Activated naive CD8-positive, alpha-beta T cell treated with anti-CD3 and anti-CD28 coated beads for 36 hours (primary cell): ENCODE results near the gene SPRED2. TPM values are rescaled to one million over a fixed set of nuclear protein-coding genes. Genes with fewer than 3 reads are reported as not detected.

Source experiments
- DNase-seq: peaks from one replicate; pipeline ENCODE4 v3.0.0; 2021
- H3K27ac Mint-ChIP-seq: one replicate; pipeline ENCODE4 v1.8.0; 2022; ENCODE audit warnings: mild to moderate bottlenecking, moderate library complexity, mixed read lengths
- H3K27me3 Mint-ChIP-seq: one replicate; pipeline ENCODE4 v1.8.0; 2022; ENCODE audit warnings: mild to moderate bottlenecking, mixed read lengths
- H3K36me3 Mint-ChIP-seq: one replicate; pipeline ENCODE4 v1.8.0; 2021; ENCODE audit warnings: mild to moderate bottlenecking, mixed read lengths
- H3K4me1 Mint-ChIP-seq: one replicate; pipeline ENCODE4 v1.8.0; 2021; ENCODE audit warnings: mixed read lengths
- H3K4me3 Mint-ChIP-seq: one replicate; pipeline ENCODE4 v1.8.0; 2022; ENCODE audit warnings: mild to moderate bottlenecking, moderate library complexity, mixed read lengths
- H3K9me3 Mint-ChIP-seq: one replicate; pipeline ENCODE4 v1.8.0; 2022; ENCODE audit warnings: mixed read lengths
- total RNA-seq, 2 experiments: library from RNA; stranded (reverse); gene quantifications; one replicate each; pipeline ENCODE4 v1.2.3, GENCODE V29; 2021

SPRED2 gene
- total RNA-seq, 2 experiments from 2014 or later, result 9.5 to 9.7 TPM

DNA sequence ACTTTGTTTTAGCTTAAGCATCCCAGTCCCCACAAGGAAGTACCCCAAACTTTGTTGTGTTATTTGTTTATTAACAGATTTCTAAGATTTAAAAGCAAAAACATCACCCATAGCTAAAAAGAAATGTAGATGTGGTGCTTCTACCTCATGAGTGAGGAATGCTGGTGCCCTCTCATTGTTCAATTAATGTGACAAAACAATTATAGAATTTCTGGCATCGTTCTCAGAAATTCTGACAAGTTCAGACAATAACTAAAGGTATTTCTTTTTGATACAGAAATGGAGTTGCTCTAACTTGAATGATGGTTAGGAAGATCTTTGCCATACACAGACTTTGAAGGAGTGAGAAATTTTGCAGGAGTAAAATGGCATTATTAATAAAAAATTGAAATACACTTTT lies 42.9 kb downstream of the SPRED2 start:
- no peaks in the 10 kb centered on the region for H3K36me3 Mint-ChIP-seq
- H3K4me1 Mint-ChIP-seq, result peaks cover 26% of the 10 kb centered on the region
- no peak overlapping the region for H3K4me3 Mint-ChIP-seq
- H3K9me3 Mint-ChIP-seq, result no peaks in the 10 kb centered on the region
- peaks cover 42% of the 10 kb centered on the region for H3K27me3 Mint-ChIP-seq
- DNase-seq, result no peak
- no peak overlapping the region for H3K27ac Mint-ChIP-seq

DNA sequence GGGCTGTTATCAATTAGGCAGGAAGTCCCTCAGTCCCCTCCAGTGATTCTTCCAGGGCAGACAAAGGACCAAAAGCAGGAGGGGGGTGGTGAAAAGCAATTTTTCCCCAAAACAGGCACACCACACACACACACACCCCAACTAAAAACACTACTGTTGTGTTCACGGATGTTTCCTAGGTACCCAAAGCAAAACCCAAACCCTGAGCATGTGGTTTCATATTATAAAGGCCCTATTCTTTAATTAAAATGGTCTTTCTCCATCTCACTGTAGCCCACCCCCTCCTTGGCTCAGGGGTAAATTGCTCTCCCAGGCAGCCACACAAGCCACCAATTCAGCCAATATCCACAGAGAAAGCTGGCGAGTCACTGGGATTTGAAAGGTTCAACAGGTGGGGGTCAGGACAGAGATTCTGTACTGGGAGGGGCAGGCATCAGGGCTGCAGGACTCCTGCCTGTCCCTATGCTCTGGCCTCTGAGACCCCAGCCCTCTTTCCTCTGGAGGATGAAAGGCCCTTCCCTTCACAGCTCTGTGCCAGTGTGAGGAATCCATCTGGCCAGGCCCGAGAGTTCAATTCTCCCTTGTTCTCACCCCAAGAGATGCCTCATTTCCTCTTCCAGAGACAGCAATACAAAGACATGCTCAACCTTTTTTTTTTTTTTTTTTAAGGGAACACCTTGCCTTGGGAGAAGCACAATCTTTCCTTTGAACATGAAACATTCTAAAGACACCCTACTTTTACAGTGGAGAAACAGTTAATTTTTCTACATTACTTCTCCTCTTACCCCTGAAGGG lies 43.6 kb downstream of the SPRED2 start:
- Mint-ChIP-seq H3K27me3 (peaks cover 40% of the 10 kb centered on the region), H3K36me3 (no peaks in the 10 kb centered on the region), H3K4me3 (no peak overlapping the region)

DNA sequence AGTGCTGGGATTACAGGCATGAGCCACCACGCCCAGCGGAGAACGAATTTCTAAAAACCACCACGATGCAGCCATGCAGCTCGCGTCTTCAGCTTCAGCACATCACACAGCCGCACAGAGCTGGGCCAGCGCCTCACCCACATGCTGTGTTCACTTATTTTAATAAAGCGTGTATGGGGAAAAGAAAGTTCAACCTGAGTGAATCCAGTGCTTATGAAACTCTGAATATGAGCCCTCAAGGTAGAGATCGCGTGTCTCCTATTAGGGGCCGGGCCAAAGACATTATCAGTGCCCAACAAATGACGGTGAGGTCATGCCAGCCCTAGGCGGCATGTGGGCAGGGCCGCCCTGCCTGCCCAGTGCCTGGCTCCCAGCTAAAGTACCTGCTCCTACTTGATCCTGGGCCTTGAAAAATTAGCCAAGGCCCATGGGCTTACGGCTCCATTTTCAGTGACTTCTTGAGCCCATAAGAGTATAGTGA lies 44.3 kb downstream of the SPRED2 start:
- Mint-ChIP-seq H3K36me3 (no peaks in the 10 kb centered on the region), H3K27ac (no peak overlapping the region), H3K4me1 (peaks cover 38% of the 10 kb centered on the region), H3K9me3 (no peaks in the 10 kb centered on the region), H3K4me3 (no peak overlapping the region), H3K27me3 (peaks cover 42% of the 10 kb centered on the region)
- DNase-seq, result no peak

More for the DNA sequence above, 43.6 kb downstream of the SPRED2 start:
- no peaks in the 10 kb centered on the region for H3K9me3 Mint-ChIP-seq
- DNase-seq, result no peak
- peaks cover 31% of the 10 kb centered on the region for H3K4me1 Mint-ChIP-seq
- H3K27ac Mint-ChIP-seq, result no peak overlapping the region

DNA sequence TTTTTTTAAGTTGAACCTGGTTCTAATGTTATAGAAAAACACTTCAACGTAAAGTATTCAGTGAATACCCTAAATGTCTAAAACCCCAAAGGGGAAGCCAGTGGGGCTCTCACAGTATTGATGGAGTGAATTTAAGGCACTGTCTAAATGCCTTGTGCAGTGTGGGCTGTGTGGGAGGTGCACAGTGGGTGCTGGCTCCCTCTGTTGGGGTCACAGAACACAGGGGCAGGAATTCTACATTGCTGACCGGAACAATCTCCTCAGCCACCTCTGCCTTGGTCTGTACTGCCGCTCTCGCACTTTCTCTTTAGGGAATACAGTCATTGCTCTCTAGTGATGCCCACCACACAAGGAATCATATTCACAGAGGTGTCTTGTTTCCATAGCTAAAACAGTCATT lies 45.4 kb downstream of the SPRED2 start:
- no peak overlapping the region for H3K27ac Mint-ChIP-seq
- H3K4me1 Mint-ChIP-seq, result peaks cover 48% of the 10 kb centered on the region
- no peaks in the 10 kb centered on the region for H3K9me3 Mint-ChIP-seq
- no peak overlapping the region for H3K4me3 Mint-ChIP-seq
- peaks cover 38% of the 10 kb centered on the region for H3K27me3 Mint-ChIP-seq
- H3K36me3 Mint-ChIP-seq, result no peaks in the 10 kb centered on the region
- no peak for DNase-seq

DNA sequence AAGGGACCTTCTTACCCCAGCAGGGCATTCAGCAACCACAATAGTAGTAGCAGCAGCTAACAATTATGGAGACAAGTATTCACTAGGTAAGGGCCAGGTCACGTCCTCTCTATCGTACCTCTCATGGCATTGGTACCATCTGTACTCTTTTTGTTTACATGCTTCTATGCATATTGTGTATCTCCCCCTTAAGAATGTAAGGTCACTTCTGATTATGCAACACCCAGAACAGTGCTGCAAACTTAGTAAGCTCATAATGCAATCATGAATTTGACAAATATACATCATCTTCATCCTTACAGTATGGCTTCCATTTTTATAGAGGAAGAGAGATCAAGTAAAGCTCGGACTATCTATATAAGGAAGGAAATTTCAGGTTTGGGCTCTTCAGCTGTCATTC lies 46.1 kb downstream of the SPRED2 start:
- Mint-ChIP-seq H3K4me3 (no peak overlapping the region), H3K27me3 (peaks cover 43% of the 10 kb centered on the region), H3K4me1 (peaks cover 54% of the 10 kb centered on the region), H3K9me3 (no peaks in the 10 kb centered on the region), H3K36me3 (no peaks in the 10 kb centered on the region), H3K27ac (no peak overlapping the region)
- no peak for DNase-seq

DNA sequence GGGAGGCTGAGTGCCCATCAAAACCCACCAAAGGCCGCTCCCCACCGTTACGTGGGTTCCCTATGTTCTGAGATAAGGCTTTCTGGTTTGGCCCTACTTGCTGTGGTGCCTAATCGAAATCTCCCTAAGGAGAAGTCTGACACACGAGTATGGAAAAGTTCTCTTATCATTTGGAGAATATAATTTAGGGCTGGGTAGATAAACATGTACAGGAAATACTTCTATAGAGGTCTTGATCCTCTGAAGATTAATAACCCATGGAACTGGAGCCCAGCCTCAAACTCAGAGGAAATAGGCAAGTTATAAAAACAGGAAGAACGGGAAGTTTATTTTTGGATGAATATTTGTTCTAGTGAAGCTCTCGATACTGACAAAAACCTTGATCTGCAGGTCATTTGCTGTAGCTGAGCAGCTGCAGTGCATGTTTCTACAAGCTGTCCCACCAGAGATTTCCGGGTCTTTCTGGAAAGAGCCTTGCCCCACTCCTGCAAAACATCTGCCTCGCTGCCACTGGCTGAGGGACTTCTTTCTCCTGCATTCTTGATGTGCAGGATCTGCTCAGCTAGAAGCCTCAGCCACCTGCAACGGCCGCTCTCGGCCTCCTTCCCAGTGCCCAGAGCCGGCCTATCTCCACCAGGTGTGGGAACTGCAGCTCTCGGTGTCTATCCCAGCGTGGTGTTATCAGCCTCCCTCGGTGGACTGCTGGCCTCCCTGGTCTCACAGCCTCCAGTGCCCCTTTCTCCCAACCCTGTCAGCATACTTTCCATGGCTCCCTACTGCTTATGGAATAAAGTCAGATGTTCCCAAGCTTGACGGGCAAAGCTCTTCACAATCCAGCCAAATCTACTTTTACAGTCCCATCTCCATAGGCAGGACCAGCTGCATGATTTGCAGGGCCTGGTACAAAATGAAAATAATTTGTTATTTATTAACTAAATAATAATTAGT lies 48.6 kb downstream of the SPRED2 start:
- no peaks in the 10 kb centered on the region for H3K9me3 Mint-ChIP-seq
- no peaks in the 10 kb centered on the region for H3K36me3 Mint-ChIP-seq
- peaks cover 47% of the 10 kb centered on the region for H3K4me1 Mint-ChIP-seq
- H3K27me3 Mint-ChIP-seq, result peaks cover 43% of the 10 kb centered on the region
- H3K4me3 Mint-ChIP-seq, result no peak overlapping the region
- H3K27ac Mint-ChIP-seq, result no peak overlapping the region
- no peak for DNase-seq

DNA sequence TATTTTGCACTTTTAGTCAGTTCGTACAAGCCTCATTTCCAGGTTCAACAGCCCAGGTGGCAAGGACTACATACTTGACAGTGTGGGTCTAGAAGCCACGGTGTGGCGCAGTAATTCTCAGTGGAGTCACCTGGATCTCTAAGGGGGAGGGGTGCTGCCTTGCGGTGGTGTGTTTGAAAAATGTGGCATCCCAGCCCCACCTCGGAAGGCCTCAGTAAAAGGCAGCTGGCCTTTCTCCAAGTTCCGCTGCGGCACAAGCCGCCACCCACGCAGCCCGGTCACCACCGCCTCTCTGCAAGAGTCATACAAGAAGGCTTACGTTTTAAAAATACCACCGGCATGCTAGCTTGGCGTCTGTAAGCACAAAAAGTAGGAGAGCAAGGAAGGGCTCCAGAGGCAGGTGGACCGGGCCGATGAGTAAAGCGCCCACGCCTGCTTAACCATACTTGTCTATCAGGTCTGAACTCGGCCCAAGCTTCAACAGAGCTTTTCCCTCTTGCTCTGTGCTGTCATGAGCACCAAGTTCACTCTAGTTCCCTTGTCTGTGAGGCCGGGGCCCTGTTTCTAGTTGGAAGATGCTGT lies 49.5 kb downstream of the SPRED2 start:
- Mint-ChIP-seq H3K27me3 (peaks cover 51% of the 10 kb centered on the region), H3K4me3 (peak overlapping the region; percentile 32)

DNA sequence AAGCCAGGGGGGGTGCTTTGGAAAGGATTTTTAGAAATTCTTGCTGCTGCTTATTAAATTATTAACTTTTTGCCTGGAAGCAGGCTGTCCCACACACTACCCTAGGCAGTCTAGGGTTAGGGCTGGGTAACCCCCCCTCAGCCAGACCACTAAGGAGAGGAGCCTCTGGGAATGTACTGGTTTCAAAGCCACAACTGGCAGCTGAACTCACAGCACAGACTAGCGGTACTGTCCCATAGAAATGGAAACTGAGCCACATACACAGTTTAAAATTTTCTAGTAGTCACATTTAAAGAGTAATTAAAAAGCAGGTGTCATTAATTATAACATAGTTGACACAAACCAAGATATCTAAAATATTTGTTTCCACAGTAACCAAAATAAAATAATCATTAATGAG lies 50.1 kb downstream of the SPRED2 start:
- Mint-ChIP-seq H3K36me3 (no peaks in the 10 kb centered on the region), H3K27ac (no peak overlapping the region), H3K27me3 (peaks cover 56% of the 10 kb centered on the region), H3K4me1 (peaks cover 53% of the 10 kb centered on the region), H3K4me3 (no peak overlapping the region), H3K9me3 (no peaks in the 10 kb centered on the region)
- DNase-seq, result no peak

More for the DNA sequence above, 49.5 kb downstream of the SPRED2 start:
- Mint-ChIP-seq H3K36me3 (no peaks in the 10 kb centered on the region), H3K27ac (peak overlapping the region; percentile 78), H3K4me1 (peaks cover 48% of the 10 kb centered on the region), H3K9me3 (no peaks in the 10 kb centered on the region)
- DNase-seq, result peak; percentile 93

DNA sequence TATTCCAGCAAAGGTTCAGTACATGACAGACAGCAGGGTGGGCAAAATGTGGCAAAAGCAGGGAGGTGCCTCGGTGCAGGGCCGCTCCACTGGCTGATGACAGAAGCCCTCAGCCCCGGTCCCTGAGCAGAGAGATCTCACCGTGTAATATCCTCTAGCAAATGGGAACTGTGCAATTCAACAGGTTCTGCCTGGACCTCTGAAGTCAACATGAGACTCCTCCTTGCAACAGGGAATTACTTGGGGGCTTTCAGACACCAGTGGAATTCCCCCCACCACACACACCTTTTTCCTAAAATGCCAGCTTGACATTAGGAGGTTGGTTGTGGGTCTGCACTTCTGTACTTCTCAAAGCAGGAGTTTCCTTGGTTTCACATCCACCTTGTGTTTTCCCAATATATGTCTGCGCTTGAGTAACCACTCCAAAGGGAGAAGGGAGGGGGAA lies 50.8 kb downstream of the SPRED2 start:
- Mint-ChIP-seq H3K9me3 (no peaks in the 10 kb centered on the region), H3K4me1 (peaks cover 54% of the 10 kb centered on the region), H3K36me3 (no peaks in the 10 kb centered on the region), H3K27ac (no peak overlapping the region), H3K27me3 (peaks cover 63% of the 10 kb centered on the region), H3K4me3 (peak overlapping the region; percentile 26)
- DNase-seq, result no peak

DNA sequence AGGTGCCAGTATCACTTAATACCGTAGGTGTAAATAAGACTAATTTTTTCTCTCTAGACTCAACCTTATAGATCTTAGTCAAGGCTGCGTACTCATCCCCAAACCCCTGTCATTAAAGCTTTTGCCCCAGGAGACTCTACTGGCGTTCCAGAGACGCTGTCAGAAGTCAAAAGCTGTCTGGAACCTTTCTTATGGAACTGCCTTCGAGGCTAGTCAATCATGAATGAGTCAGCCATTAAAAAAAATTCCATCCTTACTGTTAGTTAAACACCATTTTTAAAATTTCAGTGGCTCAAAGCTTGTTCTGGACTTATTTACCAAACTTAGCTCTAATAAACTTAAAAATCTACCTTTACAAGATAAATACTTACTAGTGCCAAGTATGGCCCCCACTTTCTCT lies 52.1 kb downstream of the SPRED2 start:
- Mint-ChIP-seq H3K27ac (no peak overlapping the region), H3K4me3 (no peak overlapping the region), H3K27me3 (peaks cover 68% of the 10 kb centered on the region)

DNA sequence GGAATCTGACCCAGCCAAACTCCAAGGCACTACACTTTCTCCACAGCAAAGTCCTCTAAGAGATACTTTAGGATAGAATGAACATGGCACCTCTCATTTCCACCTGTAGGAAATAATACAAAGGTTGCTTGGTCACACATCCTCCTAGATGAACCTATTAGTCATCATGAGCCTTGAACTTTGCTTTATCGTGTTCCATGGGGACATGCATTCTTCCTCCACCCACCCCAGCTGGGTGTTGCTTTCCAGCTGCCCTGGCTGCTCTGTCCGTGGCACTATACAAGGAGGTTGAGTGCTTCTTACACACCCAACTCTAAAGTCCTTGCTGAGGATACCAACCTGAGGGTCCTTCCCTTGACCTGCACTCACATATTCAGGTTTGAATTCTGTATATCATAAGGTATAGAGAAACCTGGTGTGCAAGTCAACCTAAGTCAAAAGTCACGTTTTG lies 52.7 kb downstream of the SPRED2 start:
- no peak for DNase-seq
- H3K36me3 Mint-ChIP-seq, result no peaks in the 10 kb centered on the region
- no peaks in the 10 kb centered on the region for H3K9me3 Mint-ChIP-seq
- no peak overlapping the region for H3K27ac Mint-ChIP-seq
- H3K27me3 Mint-ChIP-seq, result peaks cover 67% of the 10 kb centered on the region
- peaks cover 52% of the 10 kb centered on the region for H3K4me1 Mint-ChIP-seq
- H3K4me3 Mint-ChIP-seq, result no peak overlapping the region

More for the DNA sequence above, 52.1 kb downstream of the SPRED2 start:
- peaks cover 51% of the 10 kb centered on the region for H3K4me1 Mint-ChIP-seq
- no peaks in the 10 kb centered on the region for H3K36me3 Mint-ChIP-seq
- H3K9me3 Mint-ChIP-seq, result no peaks in the 10 kb centered on the region
- DNase-seq, result no peak

DNA sequence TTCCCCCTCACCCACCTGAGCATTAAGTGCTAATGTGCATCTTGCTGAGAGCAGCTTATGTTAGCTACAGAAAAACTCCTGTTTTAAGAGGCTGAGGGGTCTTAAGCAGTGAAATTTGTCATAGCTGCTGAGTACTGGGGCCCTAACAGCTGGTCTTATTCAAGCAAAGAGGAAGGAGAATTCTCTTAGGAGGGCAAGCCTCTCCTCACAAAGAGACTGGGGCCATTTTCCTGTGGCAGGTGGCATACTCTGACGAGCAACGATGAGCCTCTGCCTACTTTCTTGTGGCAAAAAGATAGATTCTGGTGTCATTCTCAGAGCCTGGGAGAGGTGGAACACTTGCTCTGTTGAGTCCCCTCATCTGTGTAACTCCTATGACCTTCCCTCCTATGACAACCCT lies 53.2 kb downstream of the SPRED2 start:
- no peak overlapping the region for H3K4me3 Mint-ChIP-seq
- DNase-seq, result no peak
- H3K4me1 Mint-ChIP-seq, result peaks cover 53% of the 10 kb centered on the region
- H3K9me3 Mint-ChIP-seq, result no peaks in the 10 kb centered on the region
- no peaks in the 10 kb centered on the region for H3K36me3 Mint-ChIP-seq
- H3K27me3 Mint-ChIP-seq, result peaks cover 67% of the 10 kb centered on the region
- no peak overlapping the region for H3K27ac Mint-ChIP-seq

DNA sequence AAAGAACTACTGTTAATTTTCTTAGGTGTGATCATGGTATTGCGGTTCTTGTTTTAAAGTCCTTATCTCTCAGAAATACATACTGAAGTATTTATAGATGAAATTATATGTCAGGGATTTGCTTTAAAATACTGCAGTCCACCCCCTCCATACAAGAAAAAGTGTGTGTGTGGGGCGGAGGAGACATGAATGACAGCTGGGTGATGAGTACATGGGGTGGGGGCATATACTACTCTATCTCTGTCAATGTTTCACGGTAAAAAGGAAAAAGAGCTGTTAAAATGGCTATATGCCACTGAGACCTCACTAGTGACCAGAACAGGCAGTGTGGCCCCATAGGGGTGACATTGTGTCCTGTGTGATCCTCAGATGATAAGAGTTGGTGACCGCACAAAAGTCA lies 54.1 kb downstream of the SPRED2 start:
- Mint-ChIP-seq H3K27me3 (peaks cover 59% of the 10 kb centered on the region), H3K36me3 (no peaks in the 10 kb centered on the region), H3K4me1 (peaks cover 44% of the 10 kb centered on the region), H3K4me3 (no peak overlapping the region), H3K27ac (no peak overlapping the region), H3K9me3 (no peaks in the 10 kb centered on the region)
- no peak for DNase-seq

DNA sequence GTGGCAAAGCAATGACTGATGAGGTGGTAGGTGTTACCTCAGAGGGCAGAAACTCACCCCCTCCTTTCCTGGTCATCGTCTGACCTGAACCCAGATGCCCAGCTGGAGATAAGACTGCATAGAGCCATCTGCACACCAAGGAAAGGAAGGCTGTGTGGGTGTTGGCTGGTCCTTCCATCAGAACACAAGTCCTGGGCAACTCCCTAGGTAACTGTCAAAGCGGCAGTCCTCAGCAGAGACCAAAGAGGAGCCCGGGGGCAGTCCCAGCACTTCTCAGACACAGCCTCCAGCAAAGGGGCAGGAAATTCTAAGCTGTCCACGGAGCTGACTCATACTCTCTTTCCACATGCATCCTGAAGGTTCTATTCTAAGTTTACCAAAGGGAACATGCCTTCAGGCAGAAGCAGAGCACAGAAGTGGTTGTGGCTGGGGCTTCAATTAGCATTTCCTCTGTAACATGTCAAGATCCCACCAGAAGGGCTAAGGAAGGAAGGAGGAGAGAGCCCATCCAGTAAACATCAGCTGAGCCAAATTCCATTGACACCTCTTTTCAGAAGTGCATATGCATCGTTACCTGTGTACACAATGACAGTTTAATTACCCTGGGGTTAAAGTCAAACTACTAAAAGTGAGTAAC lies 54.7 kb downstream of the SPRED2 start:
- Mint-ChIP-seq H3K9me3 (no peaks in the 10 kb centered on the region), H3K4me1 (peaks cover 37% of the 10 kb centered on the region), H3K27ac (no peak overlapping the region), H3K4me3 (no peak overlapping the region), H3K27me3 (peaks cover 59% of the 10 kb centered on the region), H3K36me3 (no peaks in the 10 kb centered on the region)
- peak; percentile 21 for DNase-seq
